GM12872 (cell line): ENCODE data around the gene MEI4.

Experiments
- CTCF ChIP-seq: IDR thresholded peaks from 3 replicates; pipeline ENCODE4 v1.5.1; 2011; ENCODE audit warnings: low read depth, mild to moderate bottlenecking, low read length, moderate library complexity; ENCODE audit not compliant: insufficient read depth

The MEI4 gene

DNA sequence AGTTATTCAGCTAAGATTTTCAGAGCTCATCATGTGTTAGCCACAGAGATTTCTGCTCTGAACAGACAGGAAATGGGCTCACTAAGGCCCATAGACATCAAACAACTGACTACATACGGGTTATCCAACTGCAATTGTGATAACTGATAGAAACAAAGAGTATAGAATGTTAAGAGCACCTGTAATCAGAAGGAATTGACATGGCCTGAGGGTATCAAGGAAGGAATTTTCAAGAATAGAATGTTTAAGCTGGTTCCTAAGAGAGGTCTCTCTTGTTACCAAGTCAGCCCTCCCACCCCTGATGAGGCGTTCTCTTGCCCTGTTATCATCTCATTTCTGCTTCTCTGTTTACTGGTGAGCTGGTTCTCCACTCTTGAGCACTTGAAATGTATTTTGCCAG is at the start of gene MEI4:
Gene MEI4 (plus strand): TSS at position 301 of the 400 bp plus-strand sequence. CDS start 37,633 bp downstream, outside the sequence.
- TF ChIP-seq CTCF: no peak

DNA sequence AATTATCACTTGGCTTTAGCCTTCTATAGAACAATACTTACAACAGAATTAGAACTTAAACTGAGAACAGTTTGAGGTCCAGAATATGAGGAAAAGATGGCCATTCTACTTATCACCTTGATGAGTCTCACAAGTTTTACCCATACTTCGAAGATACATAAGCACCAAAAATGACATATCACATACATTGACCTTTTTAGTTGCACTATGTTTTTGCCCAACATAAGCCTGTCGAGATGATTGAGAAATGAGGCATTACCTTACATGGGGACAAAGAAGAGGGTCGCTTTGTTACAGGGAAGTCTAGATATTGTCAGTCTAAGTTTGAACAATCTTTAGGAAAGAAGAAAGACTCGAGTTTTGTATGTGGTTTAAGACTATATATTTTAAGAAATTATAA is 48.4 kb upstream of the MEI4 start:
- TF ChIP-seq CTCF: no peak

- TF ChIP-seq CTCF: no peak
These were observed 45.8 kb upstream of the MEI4 start for GRCh38 chr6:77607004-77607403.

DNA sequence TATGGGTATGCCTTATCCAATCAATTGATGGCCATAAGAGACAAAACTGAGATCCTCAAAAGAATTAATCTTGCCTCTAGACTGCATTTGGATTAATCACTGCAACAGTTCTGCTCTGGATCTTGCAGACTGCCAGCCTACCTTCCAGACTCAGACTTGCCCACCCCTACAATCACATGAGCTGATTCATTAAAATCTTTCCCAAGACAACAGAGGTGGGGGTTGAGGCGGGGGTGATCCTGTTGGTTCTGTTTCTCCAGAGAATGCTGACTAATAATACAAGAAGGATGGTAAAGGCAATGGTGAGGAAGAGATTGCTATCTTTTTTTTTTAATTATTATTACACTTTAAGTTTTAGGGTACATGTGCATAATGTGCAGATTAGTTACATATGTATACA is 43.7 kb upstream of the MEI4 start:
- no peak for TF ChIP-seq CTCF

DNA sequence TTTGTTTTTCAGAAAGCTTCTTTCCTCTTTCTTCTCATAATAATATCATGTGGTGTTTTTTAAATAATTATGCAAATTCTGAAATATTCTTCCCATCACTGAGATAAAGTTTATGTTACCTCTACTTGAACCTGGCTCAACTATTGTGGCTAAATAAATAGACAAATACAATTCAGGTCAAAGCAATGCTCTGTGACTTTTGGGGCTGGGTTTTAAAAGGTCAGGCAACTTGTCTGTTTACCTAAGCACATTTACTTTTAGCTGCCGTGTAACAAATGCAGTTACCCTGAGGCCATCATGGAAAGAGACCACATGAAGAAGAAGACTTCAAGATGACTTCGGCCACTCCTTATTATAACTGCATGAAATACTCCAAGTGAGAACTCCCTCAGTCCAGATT is 33.7 kb upstream of the MEI4 start:
- TF ChIP-seq CTCF: no peak

DNA sequence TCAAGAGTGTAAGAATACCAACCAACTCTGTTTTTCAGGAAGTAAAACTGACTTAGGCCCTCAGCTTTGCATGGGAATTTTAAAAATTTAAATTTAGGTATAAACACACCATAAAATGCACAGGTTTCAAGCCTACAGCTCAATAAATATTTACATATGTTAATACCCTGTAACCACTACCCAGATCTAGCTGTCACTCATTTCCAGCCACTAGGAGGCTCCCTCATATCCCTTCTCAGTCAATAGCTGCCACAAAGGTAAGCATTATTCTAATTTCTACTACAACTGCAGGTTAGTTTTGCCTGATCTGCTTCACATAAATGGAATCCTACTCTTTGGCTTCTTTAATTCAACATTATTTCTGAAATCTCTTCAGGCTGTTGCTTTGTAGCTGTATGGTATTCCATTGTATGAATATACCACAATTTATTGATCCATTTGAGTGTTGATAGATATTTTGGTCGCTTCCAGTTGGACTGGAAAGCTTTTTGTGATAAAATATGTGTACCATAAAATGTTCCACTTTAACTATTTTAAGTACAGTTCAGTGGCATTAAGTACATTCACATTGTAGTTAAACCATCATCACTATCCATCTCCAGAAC is 32.5 kb upstream of the MEI4 start:
- TF ChIP-seq CTCF: peak; percentile 67

- no peak for TF ChIP-seq CTCF
These were observed 28.3 kb upstream of the MEI4 start for GRCh38 chr6:77624515-77624914.
